HG03196 (cell line): ENCODE data around the gene SLC9A1.

ENCODE experiments used
- ATAC-seq: cut with Tn5 transposase; IDR thresholded peaks from one replicate; pipeline ENCODE4 v1.9.1; 2021; ENCODE audit not compliant: unreplicated experiment

SLC9A1 gene

GRCh38 chr1:27108588-27108987 is 46.3 kb downstream of the SLC9A1 start:
- no peak for ATAC-seq

GRCh38 chr1:27106561-27107323 is 48.2 kb downstream of the SLC9A1 start:
- ATAC-seq: no peak

- ATAC-seq: no peak
Observed at GRCh38 chr1:27105018-27105417, 49.9 kb downstream of the SLC9A1 start.

GRCh38 chr1:27103498-27103897 is 51.4 kb downstream of the SLC9A1 start:
- ATAC-seq: no peak

- ATAC-seq: no peak
Observed at GRCh38 chr1:27102707-27103468, 52.0 kb downstream of the SLC9A1 start.

GRCh38 chr1:27102134-27102706 is 52.7 kb downstream of the SLC9A1 start:
- ATAC-seq: no peak

GRCh38 chr1:27101696-27102095 is 53.2 kb downstream of the SLC9A1 start:
- ATAC-seq: no peak

- ATAC-seq: no peak
Observed at GRCh38 chr1:27101054-27101491, 53.9 kb downstream of the SLC9A1 start.

GRCh38 chr1:27100335-27101053 is 54.4 kb downstream of the SLC9A1 start:
- no peak for ATAC-seq

- peak; percentile 50 for ATAC-seq
Observed at GRCh38 chr1:27099587-27100334, 55.2 kb downstream of the SLC9A1 start.

GRCh38 chr1:27099135-27099586 is 55.8 kb downstream of the SLC9A1 start:
- ATAC-seq: no peak

- ATAC-seq: peak; percentile 9
Observed at GRCh38 chr1:27098431-27099134, 56.3 kb downstream of the SLC9A1 start.

- ATAC-seq: no peak
Observed at GRCh38 chr1:27097484-27097917, 57.4 kb downstream of the SLC9A1 start.

- ATAC-seq: no peak
Observed at GRCh38 chr1:27095576-27095975, 59.3 kb downstream of the SLC9A1 start.

GRCh38 chr1:27092888-27093287 is 62.0 kb downstream of the SLC9A1 start:
- no peak for ATAC-seq

GRCh38 chr1:27090911-27091310 is 64.0 kb downstream of the SLC9A1 start:
- ATAC-seq: no peak

GRCh38 chr1:27087371-27088220 is 67.3 kb downstream of the SLC9A1 start:
- ATAC-seq: no peak

- no peak for ATAC-seq
Observed at GRCh38 chr1:27086628-27087027, 68.3 kb downstream of the SLC9A1 start.

- no peak for ATAC-seq
Observed at GRCh38 chr1:27086026-27086425, 68.9 kb downstream of the SLC9A1 start.
